Measurements from ENCODE around the gene SLITRK5. TPM values are rescaled to one million over a fixed set of nuclear protein-coding genes. Genes with fewer than 3 reads are reported as not detected.

Gene SLITRK5
- total RNA-seq, 1 experiment from 2014 or later = 0.08 TPM

DNA sequence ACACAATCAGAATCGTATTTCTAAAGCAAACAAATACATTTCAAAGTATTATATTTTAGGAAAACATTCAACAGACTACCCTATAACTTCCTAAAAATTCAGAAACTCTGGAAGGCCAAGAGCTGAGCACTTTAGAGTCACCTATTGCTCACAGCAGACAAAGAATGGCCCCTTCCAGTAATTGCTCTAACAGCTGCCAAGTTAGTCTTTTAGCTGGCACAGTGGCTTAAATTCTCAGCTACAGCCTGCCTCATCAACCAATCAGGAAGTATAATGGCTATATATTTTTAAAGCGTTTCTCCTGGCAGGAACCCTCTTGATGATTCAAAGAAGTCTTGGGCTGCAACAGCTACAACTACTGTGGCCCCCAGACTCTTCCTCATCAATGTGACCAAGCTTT lies 14.9 kb upstream of the SLITRK5 start:
- no TSS peak for BruUV-seq (replicated peaks)
- no peak for DNase-seq (ENCODE audit: low read depth, low spot score)
- POLR2A ChIA-PET = no interaction called here

GRCh38 chr13:87661471-87661870 lies 9.7 kb upstream of the SLITRK5 start:
- no peaks in the 10 kb centered on the region for H3K9me3 ChIP-seq (ENCODE audit: control insufficient read depth, insufficient read depth, low read depth, low read length)
- CTCF ChIA-PET = no interaction called here
- no peak overlapping the region for H3K4me3 ChIP-seq (ENCODE audit: low read depth in 2 of 2, low read length in 2 of 2)
- no peak overlapping the region for H3K27ac ChIP-seq (ENCODE audit: low read length)
- no peaks in the 10 kb centered on the region for H3K36me3 ChIP-seq (ENCODE audit: control insufficient read depth, insufficient read depth, low read length)
- DNase-seq (ENCODE audit: low read depth, low spot score) (no peak), ATAC-seq (no peak)
- TF ChIP-seq REST (IDR thresholded peaks at IDR 0.05; ENCODE audit: insufficient read depth in 1 of 2, low read depth in 2 of 2, low read length in 1 of 2) (no peak), SIN3A (IDR thresholded peaks at IDR 0.05; ENCODE audit: borderline replicate concordance, insufficient read depth, low read depth, low read length) (no peak), POLR2AphosphoS5 (IDR thresholded peaks at IDR 0.05; ENCODE audit: low read depth, low read length) (no peak), TCF7L2 (IDR thresholded peaks at IDR 0.05; ENCODE audit: low read depth, low read length) (no peak)
- TF ChIP-seq, protein P1, sequence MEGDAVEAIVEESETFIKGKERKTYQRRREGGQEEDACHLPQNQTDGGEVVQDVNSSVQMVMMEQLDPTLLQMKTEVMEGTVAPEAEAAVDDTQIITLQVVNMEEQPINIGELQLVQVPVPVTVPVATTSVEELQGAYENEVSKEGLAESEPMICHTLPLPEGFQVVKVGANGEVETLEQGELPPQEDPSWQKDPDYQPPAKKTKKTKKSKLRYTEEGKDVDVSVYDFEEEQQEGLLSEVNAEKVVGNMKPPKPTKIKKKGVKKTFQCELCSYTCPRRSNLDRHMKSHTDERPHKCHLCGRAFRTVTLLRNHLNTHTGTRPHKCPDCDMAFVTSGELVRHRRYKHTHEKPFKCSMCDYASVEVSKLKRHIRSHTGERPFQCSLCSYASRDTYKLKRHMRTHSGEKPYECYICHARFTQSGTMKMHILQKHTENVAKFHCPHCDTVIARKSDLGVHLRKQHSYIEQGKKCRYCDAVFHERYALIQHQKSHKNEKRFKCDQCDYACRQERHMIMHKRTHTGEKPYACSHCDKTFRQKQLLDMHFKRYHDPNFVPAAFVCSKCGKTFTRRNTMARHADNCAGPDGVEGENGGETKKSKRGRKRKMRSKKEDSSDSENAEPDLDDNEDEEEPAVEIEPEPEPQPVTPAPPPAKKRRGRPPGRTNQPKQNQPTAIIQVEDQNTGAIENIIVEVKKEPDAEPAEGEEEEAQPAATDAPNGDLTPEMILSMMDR (IDR thresholded peaks at IDR 0.05) = no peak
- no peaks in the 10 kb centered on the region for H3K27me3 ChIP-seq (ENCODE audit: control insufficient read depth, insufficient read depth, low read length)
- BruUV-seq (replicated peaks) = no TSS peak
- peaks cover under 1% of the 10 kb centered on the region; the same call in 1 of the 2 replicates for H3K4me1 ChIP-seq (ENCODE audit: control insufficient read depth, insufficient read depth, low read length)
- POLR2A ChIA-PET = no interaction called here
- in situ Hi-C loops (cut with HindIII; ENCODE audit: low pct_unique_long_range_greater_than_20kb, low sequenced_read_pairs) (no loop called here), intact Hi-C loops (cut with micrococcal nuclease; ENCODE audit: unreplicated experiment) (no loop called here)

More for the DNA sequence above, 14.9 kb upstream of the SLITRK5 start:
- Histone ChIP-seq H3K9me3 (ENCODE audit: control insufficient read depth, insufficient read depth, low read depth, low read length) (no peaks in the 10 kb centered on the region), H3K36me3 (ENCODE audit: control insufficient read depth, insufficient read depth, low read length) (no peaks in the 10 kb centered on the region), H3K27me3 (ENCODE audit: control insufficient read depth, insufficient read depth, low read length) (no peaks in the 10 kb centered on the region), H3K27ac (ENCODE audit: low read length) (no peak overlapping the region), H3K4me1 (ENCODE audit: control insufficient read depth, insufficient read depth, low read length) (peaks cover 2% of the 10 kb centered on the region; the same call in 1 of the 2 replicates), H3K4me3 (ENCODE audit: low read depth in 2 of 2, low read length in 2 of 2) (no peak overlapping the region)
- no peak for TF ChIP-seq REST (IDR thresholded peaks at IDR 0.05; ENCODE audit: insufficient read depth in 1 of 2, low read depth in 2 of 2, low read length in 1 of 2)
- TF ChIP-seq, protein P1 (IDR thresholded peaks at IDR 0.05) = no peak
- no peak for TF ChIP-seq TCF7L2 (IDR thresholded peaks at IDR 0.05; ENCODE audit: low read depth, low read length)
- TF ChIP-seq SIN3A (IDR thresholded peaks at IDR 0.05; ENCODE audit: borderline replicate concordance, insufficient read depth, low read depth, low read length) = no peak
- intact Hi-C loops (cut with micrococcal nuclease; ENCODE audit: unreplicated experiment) (no loop called here), in situ Hi-C loops (cut with HindIII; ENCODE audit: low pct_unique_long_range_greater_than_20kb, low sequenced_read_pairs) (no loop called here)
- CTCF ChIA-PET = no interaction called here
- no peak for ATAC-seq

All from Panc1 (cell line).